Loucy (cell line): ENCODE data around the gene SULT1C4.
"Not testable (repeated sequence)": the region's sequence is repeated elsewhere in the genome, so short reads cannot be mapped to it uniquely, and the experiment has no call there.

Experiments used
- H2AFZ ChIP-seq: fragments of 200-600 bp; sonication (generic); 2 replicates; pipeline ENCODE4 v1.6.0; 2016; ENCODE audit warnings: antibody characterized with exemption, mild to moderate bottlenecking, low read length, moderate library complexity
- H3F3A ChIP-seq: fragments of 200-600 bp; 2 replicates; pipeline ENCODE4 v1.6.0; 2016; ENCODE audit warnings: antibody characterized with exemption, low read depth, mild to moderate bottlenecking
- H3K27me3 ChIP-seq: fragments of 200-600 bp; sonication (generic); 2 replicates; pipeline ENCODE4 v1.6.1; 2014; ENCODE audit warnings: low read length, mild to moderate bottlenecking; ENCODE audit not compliant: insufficient read depth, poor library complexity, severe bottlenecking
- H3K36me3 ChIP-seq: fragments of 200-600 bp; sonication (generic); 2 replicates; pipeline ENCODE4 v1.6.1; 2016; ENCODE audit warnings: low read length; ENCODE audit not compliant: insufficient read depth
- H3K4me1 ChIP-seq: fragments of 200-600 bp; sonication (generic); 2 replicates; pipeline ENCODE4 v1.5.1; 2014; ENCODE audit warnings: low read length, mild to moderate bottlenecking; ENCODE audit not compliant: insufficient read depth, poor library complexity, severe bottlenecking
- H3K4me2 ChIP-seq: fragments of 200-600 bp; sonication (generic); 2 replicates; pipeline ENCODE4 v1.6.0; 2014; ENCODE audit warnings: antibody characterized with exemption, low read length, low read depth, mild to moderate bottlenecking; ENCODE audit not compliant: poor library complexity, severe bottlenecking
- H3K4me3 ChIP-seq: fragments of 200-600 bp; sonication (generic); 2 replicates; pipeline ENCODE4 v1.5.1; 2014; ENCODE audit warnings: low read length, mild to moderate bottlenecking, mixed read lengths; ENCODE audit not compliant: poor library complexity, severe bottlenecking
- H3K79me2 ChIP-seq: fragments of 200-600 bp; sonication (generic); 2 replicates; pipeline ENCODE4 v1.6.1; 2014; ENCODE audit warnings: low read length; ENCODE audit not compliant: insufficient read depth
- H3K9ac ChIP-seq: fragments of 200-600 bp; sonication (generic); 2 replicates; pipeline ENCODE4 v1.6.0; 2014; ENCODE audit warnings: mild to moderate bottlenecking, low read depth, low read length, moderate library complexity; ENCODE audit not compliant: poor library complexity, severe bottlenecking
- H3K9me2 ChIP-seq: fragments of 200-600 bp; sonication (generic); replicated peaks from 2 replicates; pipeline ENCODE4 v1.6.1; 2016; ENCODE audit warnings: low read depth, low read length, mixed read lengths
- H3K9me3 ChIP-seq: fragments of 200-600 bp; sonication (generic); 2 replicates; pipeline ENCODE4 v1.6.1; 2014; ENCODE audit warnings: mild to moderate bottlenecking, antibody characterized with exemption, low read length, low read depth; ENCODE audit not compliant: insufficient read depth
- H4K20me1 ChIP-seq: fragments of 200-600 bp; sonication (generic); 2 replicates; pipeline ENCODE4 v1.6.0; 2014; ENCODE audit warnings: antibody characterized with exemption, low read length, mild to moderate bottlenecking; ENCODE audit not compliant: insufficient read depth, poor library complexity, severe bottlenecking
- CTCF ChIP-seq: fragments of 200-600 bp; sonication (generic); conservative IDR thresholded peaks from 2 replicates; pipeline ENCODE4 v1.5.1; 2014; ENCODE audit warnings: mild to moderate bottlenecking, antibody characterized with exemption, low read length
- EZH2phosphoT487 ChIP-seq: fragments of 200-600 bp; IDR thresholded peaks from 2 replicates; pipeline ENCODE4 v1.6.1; 2018; ENCODE audit warnings: antibody characterized with exemption, mild to moderate bottlenecking, moderate library complexity, borderline replicate concordance

SULT1C4 gene

DNA sequence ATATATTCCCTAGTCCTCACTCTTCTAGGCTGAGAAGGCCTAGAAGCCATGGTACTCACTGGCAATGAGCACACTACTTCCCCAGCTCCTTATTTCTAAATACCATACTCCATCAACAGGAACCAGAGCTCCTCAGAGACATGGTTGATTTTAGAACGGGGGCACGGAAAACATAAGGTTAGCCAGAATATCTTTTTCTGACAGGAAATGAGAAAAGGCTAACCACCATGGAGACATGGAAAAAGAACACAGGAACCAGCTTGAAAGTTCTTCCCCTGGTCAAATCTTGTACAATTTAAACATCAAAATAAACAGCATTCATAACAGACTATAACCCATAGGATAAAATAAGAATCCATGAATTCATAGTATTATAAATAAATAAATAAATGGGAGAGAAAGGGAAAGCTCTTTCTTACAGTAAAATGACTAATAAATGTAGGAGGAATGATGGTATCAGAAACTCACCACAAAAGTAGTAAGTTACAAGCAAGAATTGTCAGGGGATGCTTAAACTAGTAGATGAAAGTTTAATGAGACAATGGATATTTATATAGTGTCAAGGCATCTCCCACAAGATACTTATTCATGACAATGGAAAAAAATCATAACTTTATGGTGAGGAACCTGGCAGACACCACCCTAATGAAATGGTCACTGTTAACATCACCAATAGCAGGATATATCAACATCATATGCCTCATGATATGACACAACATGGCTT is 50.7 kb downstream of the SULT1C4 start:
- Histone ChIP-seq H4K20me1 (no peaks in the 10 kb centered on the region), H3K36me3 (no peaks in the 10 kb centered on the region), H3K27me3 (no peaks in the 10 kb centered on the region), H2AFZ (no peak overlapping the region), H3K9me2 (no peaks in the 10 kb centered on the region), H3K79me2 (no peaks in the 10 kb centered on the region), H3K9ac (no peak overlapping the region), H3K4me1 (no peaks in the 10 kb centered on the region), H3K4me2 (no peak overlapping the region), H3F3A (no peaks in the 10 kb centered on the region), H3K9me3 (no peaks in the 10 kb centered on the region), H3K4me3 (no peak overlapping the region)
- TF ChIP-seq CTCF (no peak), EZH2phosphoT487 (no peak)

- not testable (repeated sequence) for H3K36me3 ChIP-seq, H3K9me3 ChIP-seq, H2AFZ ChIP-seq, H3K9me2 ChIP-seq, H3K9ac ChIP-seq, H3K79me2 ChIP-seq, H3F3A ChIP-seq, H3K4me3 ChIP-seq, H4K20me1 ChIP-seq, H3K4me1 ChIP-seq, H3K27me3 ChIP-seq, H3K4me2 ChIP-seq
These were observed 57.8 kb downstream of the SULT1C4 start for GRCh38 chr2:108435578-108435977.

DNA sequence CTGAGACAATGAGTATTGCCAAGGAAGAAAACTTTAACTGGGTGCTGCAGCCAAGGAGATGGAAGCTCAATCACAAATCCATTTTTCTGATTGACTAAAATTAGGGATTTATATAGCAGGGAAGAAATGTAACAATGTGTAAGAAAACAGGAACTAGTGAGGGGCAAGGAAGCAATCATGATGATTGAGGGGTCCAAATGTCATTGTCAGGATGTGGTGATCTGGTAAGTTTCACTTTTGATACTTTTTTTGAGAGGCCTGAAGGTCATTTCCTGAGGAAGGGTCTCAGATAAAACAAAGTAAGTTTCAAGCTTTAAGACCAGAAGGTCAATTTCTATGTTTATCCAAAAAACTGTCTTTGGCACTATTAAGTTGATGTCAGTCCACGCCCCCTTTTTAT is 59.2 kb downstream of the SULT1C4 start:
- H3K27me3 ChIP-seq = no peaks in the 10 kb centered on the region
- H3F3A ChIP-seq = no peaks in the 10 kb centered on the region
- H4K20me1 ChIP-seq = no peaks in the 10 kb centered on the region
- no peak overlapping the region for H2AFZ ChIP-seq
- H3K4me3 ChIP-seq = no peak overlapping the region
- TF ChIP-seq CTCF (no peak), EZH2phosphoT487 (no peak)
- H3K4me2 ChIP-seq = peak overlapping the region; percentile 30
- H3K9me2 ChIP-seq = no peaks in the 10 kb centered on the region
- peaks cover 2% of the 10 kb centered on the region for H3K4me1 ChIP-seq
- no peak overlapping the region for H3K9ac ChIP-seq
- no peaks in the 10 kb centered on the region for H3K36me3 ChIP-seq
- no peaks in the 10 kb centered on the region for H3K9me3 ChIP-seq
- H3K79me2 ChIP-seq = no peaks in the 10 kb centered on the region
